ENCODE data around the gene EBF3. TPM values are rescaled to one million over a fixed set of nuclear protein-coding genes. Genes with fewer than 3 reads are reported as not detected.

The EBF3 gene, protein sequence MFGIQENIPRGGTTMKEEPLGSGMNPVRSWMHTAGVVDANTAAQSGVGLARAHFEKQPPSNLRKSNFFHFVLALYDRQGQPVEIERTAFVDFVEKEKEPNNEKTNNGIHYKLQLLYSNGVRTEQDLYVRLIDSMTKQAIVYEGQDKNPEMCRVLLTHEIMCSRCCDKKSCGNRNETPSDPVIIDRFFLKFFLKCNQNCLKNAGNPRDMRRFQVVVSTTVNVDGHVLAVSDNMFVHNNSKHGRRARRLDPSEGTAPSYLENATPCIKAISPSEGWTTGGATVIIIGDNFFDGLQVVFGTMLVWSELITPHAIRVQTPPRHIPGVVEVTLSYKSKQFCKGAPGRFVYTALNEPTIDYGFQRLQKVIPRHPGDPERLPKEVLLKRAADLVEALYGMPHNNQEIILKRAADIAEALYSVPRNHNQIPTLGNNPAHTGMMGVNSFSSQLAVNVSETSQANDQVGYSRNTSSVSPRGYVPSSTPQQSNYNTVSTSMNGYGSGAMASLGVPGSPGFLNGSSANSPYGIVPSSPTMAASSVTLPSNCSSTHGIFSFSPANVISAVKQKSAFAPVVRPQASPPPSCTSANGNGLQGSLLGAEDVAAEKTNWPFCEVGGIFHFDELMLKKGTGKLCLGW
- 1 to 10 TPM in 2 of 4 donors, under 1 TPM in 2; 0.42 to 2.9 (median 1.3) TPM for total RNA-seq

DNA sequence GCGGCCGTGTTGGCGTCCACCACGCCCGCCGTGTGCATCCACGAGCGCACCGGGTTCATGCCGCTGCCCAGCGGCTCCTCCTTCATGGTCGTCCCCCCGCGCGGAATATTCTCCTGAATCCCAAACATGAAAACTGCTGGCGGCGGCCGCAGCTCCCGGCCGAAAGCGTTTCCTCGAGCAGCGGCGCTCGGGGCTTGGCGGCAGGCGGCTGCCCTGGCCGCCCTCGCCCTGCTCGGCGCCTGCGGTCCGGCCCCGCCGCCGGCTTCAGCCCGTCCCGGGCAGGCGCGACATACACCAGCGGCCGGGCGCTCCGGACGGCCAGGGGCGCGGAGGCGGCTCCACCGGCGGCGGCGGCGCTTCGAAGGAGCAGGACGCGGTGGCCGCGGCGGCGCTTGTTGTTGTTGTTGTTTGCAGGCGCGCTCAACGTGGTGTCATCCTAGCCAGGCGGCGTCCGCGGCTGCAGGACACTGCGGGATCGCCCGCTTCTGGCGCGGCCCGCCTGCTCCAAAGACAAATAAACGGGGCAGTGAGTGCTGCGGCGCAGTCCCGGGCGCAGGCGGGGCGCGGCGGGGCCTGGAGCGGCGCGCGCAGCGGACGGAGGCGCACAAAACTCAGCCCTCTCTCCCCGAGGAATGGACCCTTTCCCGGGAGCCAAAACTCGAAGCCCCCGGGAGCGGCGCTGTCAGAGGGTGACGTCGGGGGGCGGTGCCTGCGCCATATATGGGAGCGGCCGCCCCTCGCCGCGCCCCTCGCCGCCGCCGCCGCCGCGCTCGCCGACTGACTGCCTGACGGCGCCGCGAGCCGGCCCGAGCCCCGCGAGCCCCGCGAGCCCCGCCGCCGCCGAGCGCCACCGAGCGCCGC is at the start of gene EBF3:
EBF3 (minus strand) TSS at position 634 of the 861 bp plus-strand sequence; CDS start at position 128, 506 bp downstream.
- peak in 1 of 4 donors; percentile 24 for TF ChIP-seq POLR2A (IDR thresholded peaks at IDR 0.05)
- TF ChIP-seq, protein P1, sequence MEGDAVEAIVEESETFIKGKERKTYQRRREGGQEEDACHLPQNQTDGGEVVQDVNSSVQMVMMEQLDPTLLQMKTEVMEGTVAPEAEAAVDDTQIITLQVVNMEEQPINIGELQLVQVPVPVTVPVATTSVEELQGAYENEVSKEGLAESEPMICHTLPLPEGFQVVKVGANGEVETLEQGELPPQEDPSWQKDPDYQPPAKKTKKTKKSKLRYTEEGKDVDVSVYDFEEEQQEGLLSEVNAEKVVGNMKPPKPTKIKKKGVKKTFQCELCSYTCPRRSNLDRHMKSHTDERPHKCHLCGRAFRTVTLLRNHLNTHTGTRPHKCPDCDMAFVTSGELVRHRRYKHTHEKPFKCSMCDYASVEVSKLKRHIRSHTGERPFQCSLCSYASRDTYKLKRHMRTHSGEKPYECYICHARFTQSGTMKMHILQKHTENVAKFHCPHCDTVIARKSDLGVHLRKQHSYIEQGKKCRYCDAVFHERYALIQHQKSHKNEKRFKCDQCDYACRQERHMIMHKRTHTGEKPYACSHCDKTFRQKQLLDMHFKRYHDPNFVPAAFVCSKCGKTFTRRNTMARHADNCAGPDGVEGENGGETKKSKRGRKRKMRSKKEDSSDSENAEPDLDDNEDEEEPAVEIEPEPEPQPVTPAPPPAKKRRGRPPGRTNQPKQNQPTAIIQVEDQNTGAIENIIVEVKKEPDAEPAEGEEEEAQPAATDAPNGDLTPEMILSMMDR (IDR thresholded peaks at IDR 0.05) = no peak
- Histone ChIP-seq H3K4me3 (peak within 1 kb of the TSS; percentile 42 to 74 (median 52)), H3K4me1 (peaks cover 5 to 77% (median 36%) of the 10 kb centered on the region in 3 donors), H3K27ac (peak within 1 kb of the TSS; percentile 46 to 84 (median 69)), H3K27me3 (peaks cover 35 to 100% (median 59%) of the 10 kb centered on the region in 4 donors), H3K36me3 (no peaks in the 10 kb centered on the region), H3K9me3 (no peaks in the 10 kb centered on the region)
- DNase-seq = no peak
- intact Hi-C loops (cut with DNase I) = loop anchor here (10.0 kb wide), 1 partner anchor 929 kb away; no protein-coding TSS in a partner anchor
- WGBS, 2 donors = 7% methylated on average over 6 of the region's 131 CpGs; no CpG with 5 or more reads in 1 of the 2 donors

- no peak overlapping the region for H3K27ac ChIP-seq
These were observed 49.5 kb upstream of the EBF3 start for GRCh38 chr10:130013335-130014262.

DNA sequence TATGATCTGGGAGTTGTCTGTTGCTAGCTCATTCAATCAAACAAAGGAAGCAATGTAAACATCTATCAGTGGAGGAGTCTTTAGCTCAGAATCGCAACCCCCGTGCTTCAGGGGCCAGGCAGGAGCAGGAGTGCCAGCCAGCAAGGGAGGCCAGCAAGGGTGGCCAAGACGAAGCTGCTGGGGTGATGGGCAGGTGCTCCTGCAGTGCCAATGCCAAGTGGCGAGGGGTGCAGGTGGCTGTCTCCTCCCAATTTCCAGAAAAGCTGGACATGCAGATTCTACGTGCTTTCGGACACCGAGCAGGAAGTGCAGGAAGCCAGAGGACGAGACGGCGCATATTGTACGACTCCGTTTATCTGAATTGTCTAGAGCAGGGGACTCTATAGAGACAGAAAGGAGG is 48.1 kb upstream of the EBF3 start:
- DNase-seq = no peak
- TF ChIP-seq, protein P1 (IDR thresholded peaks at IDR 0.05) = no peak
- TF ChIP-seq POLR2A (IDR thresholded peaks at IDR 0.05) = no peak
- WGBS, 2 donors = 50 to 72% methylated on average over 8 of the region's 12 CpGs

More at GRCh38 chr10:130013335-130014262, 49.5 kb upstream of the EBF3 start:
- WGBS, 2 donors = 75 to 91% methylated on average over 21 to 25 of the region's 33 CpGs
- Histone ChIP-seq H3K9me3 (no peaks in the 10 kb centered on the region), H3K36me3 (no peaks in the 10 kb centered on the region), H3K27me3 (peaks cover 0 to 42% (median 0%) of the 10 kb centered on the region in 4 donors), H3K4me1 (no peaks in the 10 kb centered on the region), H3K4me3 (no peak overlapping the region)
- DNase-seq = no peak
- TF ChIP-seq, protein P1 (IDR thresholded peaks at IDR 0.05) = no peak
- no peak for TF ChIP-seq POLR2A (IDR thresholded peaks at IDR 0.05)
- intact Hi-C loops (cut with DNase I) = no loop called here

DNA sequence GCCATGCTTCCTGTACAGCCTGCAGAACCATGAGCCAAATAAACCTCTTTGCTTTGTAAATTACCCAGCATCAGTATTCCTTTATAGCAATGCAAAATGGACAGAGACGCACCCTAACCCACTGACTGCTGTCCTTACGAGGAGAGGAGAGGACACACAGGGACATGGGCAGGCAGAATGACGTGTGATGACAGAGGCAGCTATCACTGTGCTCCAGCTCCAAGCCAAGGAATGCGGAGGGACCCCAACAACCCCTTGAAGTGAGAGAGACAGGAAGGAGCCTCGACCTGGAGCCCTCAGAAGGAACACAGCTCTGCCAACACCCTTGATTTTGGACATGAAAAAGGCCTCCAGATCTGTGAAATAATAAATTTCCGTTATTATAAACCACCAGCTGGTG is 46.6 kb upstream of the EBF3 start:
- no peaks in the 10 kb centered on the region for H3K9me3 ChIP-seq
- no peaks in the 10 kb centered on the region for H3K36me3 ChIP-seq
- intact Hi-C loops (cut with DNase I) = no loop called here
- no peak overlapping the region for H3K4me3 ChIP-seq
- no peaks in the 10 kb centered on the region for H3K4me1 ChIP-seq
- no peak for TF ChIP-seq POLR2A (IDR thresholded peaks at IDR 0.05)
- TF ChIP-seq, protein P1 (IDR thresholded peaks at IDR 0.05) = no peak
- H3K27me3 ChIP-seq = peaks cover 0 to 38% (median 0%) of the 10 kb centered on the region in 4 donors
- WGBS, 2 donors = 65 to 80% methylated on average over 4 to 6 of the region's 6 CpGs
- H3K27ac ChIP-seq = no peak overlapping the region
- DNase-seq = no peak

More for the DNA sequence above, 48.1 kb upstream of the EBF3 start:
- peaks cover 0 to 42% (median 0%) of the 10 kb centered on the region in 4 donors for H3K27me3 ChIP-seq
- H3K36me3 ChIP-seq = no peaks in the 10 kb centered on the region
- intact Hi-C loops (cut with DNase I) = no loop called here
- H3K4me3 ChIP-seq = no peak overlapping the region
- no peak overlapping the region for H3K27ac ChIP-seq
- H3K4me1 ChIP-seq = no peaks in the 10 kb centered on the region
- H3K9me3 ChIP-seq = no peaks in the 10 kb centered on the region
